ENCODE measurements around the gene GJD4.

DNA sequence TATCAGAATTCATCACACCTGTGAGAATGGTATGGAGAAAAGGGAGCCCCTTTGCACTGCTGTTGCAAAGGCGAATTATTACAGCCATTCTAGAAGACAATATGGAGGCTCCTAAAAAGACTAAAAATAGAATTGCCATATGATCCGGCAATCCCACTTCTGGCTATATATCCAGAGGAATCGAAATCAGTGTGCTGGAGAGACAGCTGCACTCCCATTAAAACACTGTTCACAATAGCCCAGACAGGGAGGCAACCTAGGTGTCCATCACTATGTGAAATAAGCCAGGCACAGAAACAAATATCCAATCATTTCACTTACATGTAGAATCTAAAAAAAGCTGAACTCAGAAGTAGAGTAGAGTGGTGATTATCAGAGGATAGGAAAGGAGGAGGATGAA lies 26.0 kb upstream of the GJD4 start:
- TF ChIP-seq, protein P1, sequence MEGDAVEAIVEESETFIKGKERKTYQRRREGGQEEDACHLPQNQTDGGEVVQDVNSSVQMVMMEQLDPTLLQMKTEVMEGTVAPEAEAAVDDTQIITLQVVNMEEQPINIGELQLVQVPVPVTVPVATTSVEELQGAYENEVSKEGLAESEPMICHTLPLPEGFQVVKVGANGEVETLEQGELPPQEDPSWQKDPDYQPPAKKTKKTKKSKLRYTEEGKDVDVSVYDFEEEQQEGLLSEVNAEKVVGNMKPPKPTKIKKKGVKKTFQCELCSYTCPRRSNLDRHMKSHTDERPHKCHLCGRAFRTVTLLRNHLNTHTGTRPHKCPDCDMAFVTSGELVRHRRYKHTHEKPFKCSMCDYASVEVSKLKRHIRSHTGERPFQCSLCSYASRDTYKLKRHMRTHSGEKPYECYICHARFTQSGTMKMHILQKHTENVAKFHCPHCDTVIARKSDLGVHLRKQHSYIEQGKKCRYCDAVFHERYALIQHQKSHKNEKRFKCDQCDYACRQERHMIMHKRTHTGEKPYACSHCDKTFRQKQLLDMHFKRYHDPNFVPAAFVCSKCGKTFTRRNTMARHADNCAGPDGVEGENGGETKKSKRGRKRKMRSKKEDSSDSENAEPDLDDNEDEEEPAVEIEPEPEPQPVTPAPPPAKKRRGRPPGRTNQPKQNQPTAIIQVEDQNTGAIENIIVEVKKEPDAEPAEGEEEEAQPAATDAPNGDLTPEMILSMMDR (IDR thresholded peaks at IDR 0.05), result no peak
- TF ChIP-seq POLR2A (IDR thresholded peaks at IDR 0.05), result no peak

Data from right lobe of liver (tissue), 4 donors.